Measurements from ENCODE around the gene SHB. TPM values are rescaled to one million over a fixed set of nuclear protein-coding genes. Genes with fewer than 3 reads are reported as not detected.
A peak's percentile ranks its signal among the peaks of the same experiment; 100 is the strongest.

The SHB gene
- total RNA-seq, 1 experiment from 2014 or later = 12.2 TPM

DNA sequence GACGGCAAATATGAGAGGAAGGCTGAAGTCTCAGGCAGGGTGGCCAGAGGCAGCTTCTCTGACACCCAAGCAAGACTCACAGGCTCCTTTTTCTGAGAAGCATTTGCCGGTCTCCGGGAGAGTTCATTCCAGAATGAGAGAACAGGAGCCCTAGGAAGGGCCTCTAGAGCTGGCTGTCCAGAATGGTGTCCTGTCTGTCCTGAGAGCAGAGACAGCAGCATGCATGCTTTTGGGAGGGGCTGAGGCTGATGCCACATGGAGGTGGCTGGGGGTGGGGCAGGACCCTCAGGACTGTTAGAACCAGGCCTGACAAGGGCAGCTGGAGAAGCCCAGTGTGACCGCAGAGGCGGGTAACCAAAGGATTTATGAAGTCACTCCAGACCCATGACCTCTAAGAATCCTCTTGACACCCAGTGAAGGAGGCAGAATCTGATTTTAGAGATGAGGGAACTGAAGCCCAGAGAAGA lies 60.0 kb downstream of the SHB start (continued):
- TF ChIP-seq ZNF138 (CRISPR knock-in tag; conservative IDR thresholded peaks at IDR 0.05) (no peak), ZNF416 (CRISPR knock-in tag; IDR thresholded peaks at IDR 0.05) (no peak)
- TF ChIP-seq, protein P1, sequence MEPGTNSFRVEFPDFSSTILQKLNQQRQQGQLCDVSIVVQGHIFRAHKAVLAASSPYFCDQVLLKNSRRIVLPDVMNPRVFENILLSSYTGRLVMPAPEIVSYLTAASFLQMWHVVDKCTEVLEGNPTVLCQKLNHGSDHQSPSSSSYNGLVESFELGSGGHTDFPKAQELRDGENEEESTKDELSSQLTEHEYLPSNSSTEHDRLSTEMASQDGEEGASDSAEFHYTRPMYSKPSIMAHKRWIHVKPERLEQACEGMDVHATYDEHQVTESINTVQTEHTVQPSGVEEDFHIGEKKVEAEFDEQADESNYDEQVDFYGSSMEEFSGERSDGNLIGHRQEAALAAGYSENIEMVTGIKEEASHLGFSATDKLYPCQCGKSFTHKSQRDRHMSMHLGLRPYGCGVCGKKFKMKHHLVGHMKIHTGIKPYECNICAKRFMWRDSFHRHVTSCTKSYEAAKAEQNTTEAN (CRISPR knock-in tag; IDR thresholded peaks at IDR 0.05) = no peak

DNA sequence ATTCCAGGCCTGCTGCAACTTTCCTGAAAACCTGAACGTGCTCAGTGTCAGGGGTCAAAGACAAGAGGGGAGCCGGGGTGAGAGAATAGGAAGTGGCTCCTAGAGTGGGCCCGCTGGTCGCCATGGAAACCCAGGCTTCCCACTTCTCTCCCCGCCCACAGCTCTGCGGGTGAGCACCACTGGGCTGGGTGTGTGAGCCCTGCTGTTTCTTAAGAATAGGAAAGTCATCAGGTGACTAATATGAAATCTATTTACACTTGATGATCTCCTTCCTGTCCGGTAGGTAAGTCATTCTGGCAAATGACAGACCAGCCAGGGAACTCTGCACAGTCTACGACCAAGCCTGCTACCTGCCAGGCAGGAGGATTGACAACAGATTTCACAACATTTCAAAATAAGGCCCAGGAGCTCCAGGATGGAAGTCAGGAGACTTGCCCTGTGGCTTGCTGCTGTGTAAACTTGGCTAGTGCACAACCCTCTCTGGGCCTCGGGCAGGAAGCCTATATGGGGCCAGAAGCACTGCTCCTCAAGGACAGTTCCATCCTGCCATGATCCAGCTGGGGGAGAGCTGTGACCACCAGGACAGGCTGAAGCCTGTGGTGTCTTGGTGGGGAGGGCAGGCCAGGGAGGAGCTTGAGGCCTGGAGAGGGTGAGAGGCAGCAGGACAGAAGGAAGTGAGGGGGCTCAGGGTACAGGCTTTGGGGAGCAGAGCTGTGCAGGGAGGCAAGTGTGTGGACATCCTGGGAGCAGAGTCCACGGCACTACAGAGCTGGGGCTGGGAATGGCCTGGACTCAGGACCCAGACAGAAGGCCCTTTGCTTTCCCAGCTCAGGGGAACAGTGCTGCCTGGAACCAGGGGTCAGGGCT lies 60.6 kb downstream of the SHB start:
- ChIA-PET CTCF (interaction anchor here (0.9 to 2.4 kb wide), 7 partner anchors 9 to 95 kb away, joined by 3 to 12 read pairs (median 6); no protein-coding TSS in a partner anchor), POLR2A (interaction anchor here (1.2 kb wide), 1 partner anchor 9 kb away, joined by 5 read pairs; no protein-coding TSS in a partner anchor)
- H3K9me3 Mint-ChIP-seq = no peaks in the 10 kb centered on the region
- peak overlapping the region; percentile 95 for H3K27ac Mint-ChIP-seq
- H3K27me3 Mint-ChIP-seq (ENCODE audit: low read depth) = no peaks in the 10 kb centered on the region
- H3K36me3 Mint-ChIP-seq = no peaks in the 10 kb centered on the region
- H3K4me3 Mint-ChIP-seq = 0 out of 2 replicates have a peak overlapping the region, but pooled peaks have one; percentile 0
- peaks cover 45% of the 10 kb centered on the region for H3K4me1 Mint-ChIP-seq
- ATAC-seq (peak; percentile 40), DNase-seq (ENCODE audit: low spot score) (peak; percentile 34)
- TF ChIP-seq, protein P2, sequence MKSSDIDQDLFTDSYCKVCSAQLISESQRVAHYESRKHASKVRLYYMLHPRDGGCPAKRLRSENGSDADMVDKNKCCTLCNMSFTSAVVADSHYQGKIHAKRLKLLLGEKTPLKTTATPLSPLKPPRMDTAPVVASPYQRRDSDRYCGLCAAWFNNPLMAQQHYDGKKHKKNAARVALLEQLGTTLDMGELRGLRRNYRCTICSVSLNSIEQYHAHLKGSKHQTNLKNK (CRISPR knock-in tag; IDR thresholded peaks at IDR 0.05) = no peak
- TF ChIP-seq ZNF423 (CRISPR knock-in tag; IDR thresholded peaks at IDR 0.05) (no peak), SP1 (CRISPR knock-in tag; conservative IDR thresholded peaks at IDR 0.05) (no peak), ZNF121 (CRISPR knock-in tag; IDR thresholded peaks at IDR 0.05) (peak; percentile 50; the same call in 1 of the 2 replicates), PRRX2 (CRISPR knock-in tag; IDR thresholded peaks at IDR 0.05) (no peak), ZNF317 (CRISPR knock-in tag; IDR thresholded peaks at IDR 0.05; ENCODE audit: borderline replicate concordance, low read depth) (0 out of 2 replicates have a peak, but pooled peaks have one; percentile 36), TCF7 (CRISPR knock-in tag; IDR thresholded peaks at IDR 0.05; ENCODE audit: low read depth) (no peak), NR2C2 (CRISPR knock-in tag; IDR thresholded peaks at IDR 0.05) (no peak), ZNF138 (CRISPR knock-in tag; conservative IDR thresholded peaks at IDR 0.05) (no peak), GABPB1 (CRISPR knock-in tag; IDR thresholded peaks at IDR 0.05) (peak; percentile 41; the same call in 1 of the 2 replicates), MYBL2 (CRISPR knock-in tag; IDR thresholded peaks at IDR 0.05) (no peak), ZNF263 (CRISPR knock-in tag; IDR thresholded peaks at IDR 0.05; ENCODE audit: low read depth) (no peak), TEAD1 (CRISPR knock-in tag; IDR thresholded peaks at IDR 0.05) (no peak), RELA (CRISPR knock-in tag; IDR thresholded peaks at IDR 0.05; ENCODE audit: borderline replicate concordance) (no peak)
- TF ChIP-seq, protein P1 (CRISPR knock-in tag; IDR thresholded peaks at IDR 0.05) = no peak
- TF ChIP-seq, protein P3, sequence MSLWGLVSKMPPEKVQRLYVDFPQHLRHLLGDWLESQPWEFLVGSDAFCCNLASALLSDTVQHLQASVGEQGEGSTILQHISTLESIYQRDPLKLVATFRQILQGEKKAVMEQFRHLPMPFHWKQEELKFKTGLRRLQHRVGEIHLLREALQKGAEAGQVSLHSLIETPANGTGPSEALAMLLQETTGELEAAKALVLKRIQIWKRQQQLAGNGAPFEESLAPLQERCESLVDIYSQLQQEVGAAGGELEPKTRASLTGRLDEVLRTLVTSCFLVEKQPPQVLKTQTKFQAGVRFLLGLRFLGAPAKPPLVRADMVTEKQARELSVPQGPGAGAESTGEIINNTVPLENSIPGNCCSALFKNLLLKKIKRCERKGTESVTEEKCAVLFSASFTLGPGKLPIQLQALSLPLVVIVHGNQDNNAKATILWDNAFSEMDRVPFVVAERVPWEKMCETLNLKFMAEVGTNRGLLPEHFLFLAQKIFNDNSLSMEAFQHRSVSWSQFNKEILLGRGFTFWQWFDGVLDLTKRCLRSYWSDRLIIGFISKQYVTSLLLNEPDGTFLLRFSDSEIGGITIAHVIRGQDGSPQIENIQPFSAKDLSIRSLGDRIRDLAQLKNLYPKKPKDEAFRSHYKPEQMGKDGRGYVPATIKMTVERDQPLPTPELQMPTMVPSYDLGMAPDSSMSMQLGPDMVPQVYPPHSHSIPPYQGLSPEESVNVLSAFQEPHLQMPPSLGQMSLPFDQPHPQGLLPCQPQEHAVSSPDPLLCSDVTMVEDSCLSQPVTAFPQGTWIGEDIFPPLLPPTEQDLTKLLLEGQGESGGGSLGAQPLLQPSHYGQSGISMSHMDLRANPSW (CRISPR knock-in tag; conservative IDR thresholded peaks at IDR 0.05; ENCODE audit: low read depth) = no peak
- TF ChIP-seq, protein P4, sequence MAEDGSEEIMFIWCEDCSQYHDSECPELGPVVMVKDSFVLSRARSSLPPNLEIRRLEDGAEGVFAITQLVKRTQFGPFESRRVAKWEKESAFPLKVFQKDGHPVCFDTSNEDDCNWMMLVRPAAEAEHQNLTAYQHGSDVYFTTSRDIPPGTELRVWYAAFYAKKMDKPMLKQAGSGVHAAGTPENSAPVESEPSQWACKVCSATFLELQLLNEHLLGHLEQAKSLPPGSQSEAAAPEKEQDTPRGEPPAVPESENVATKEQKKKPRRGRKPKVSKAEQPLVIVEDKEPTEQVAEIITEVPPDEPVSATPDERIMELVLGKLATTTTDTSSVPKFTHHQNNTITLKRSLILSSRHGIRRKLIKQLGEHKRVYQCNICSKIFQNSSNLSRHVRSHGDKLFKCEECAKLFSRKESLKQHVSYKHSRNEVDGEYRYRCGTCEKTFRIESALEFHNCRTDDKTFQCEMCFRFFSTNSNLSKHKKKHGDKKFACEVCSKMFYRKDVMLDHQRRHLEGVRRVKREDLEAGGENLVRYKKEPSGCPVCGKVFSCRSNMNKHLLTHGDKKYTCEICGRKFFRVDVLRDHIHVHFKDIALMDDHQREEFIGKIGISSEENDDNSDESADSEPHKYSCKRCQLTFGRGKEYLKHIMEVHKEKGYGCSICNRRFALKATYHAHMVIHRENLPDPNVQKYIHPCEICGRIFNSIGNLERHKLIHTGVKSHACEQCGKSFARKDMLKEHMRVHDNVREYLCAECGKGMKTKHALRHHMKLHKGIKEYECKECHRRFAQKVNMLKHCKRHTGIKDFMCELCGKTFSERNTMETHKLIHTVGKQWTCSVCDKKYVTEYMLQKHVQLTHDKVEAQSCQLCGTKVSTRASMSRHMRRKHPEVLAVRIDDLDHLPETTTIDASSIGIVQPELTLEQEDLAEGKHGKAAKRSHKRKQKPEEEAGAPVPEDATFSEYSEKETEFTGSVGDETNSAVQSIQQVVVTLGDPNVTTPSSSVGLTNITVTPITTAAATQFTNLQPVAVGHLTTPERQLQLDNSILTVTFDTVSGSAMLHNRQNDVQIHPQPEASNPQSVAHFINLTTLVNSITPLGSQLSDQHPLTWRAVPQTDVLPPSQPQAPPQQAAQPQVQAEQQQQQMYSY (CRISPR knock-in tag; IDR thresholded peaks at IDR 0.05) = no peak
- TF ChIP-seq, protein P5, sequence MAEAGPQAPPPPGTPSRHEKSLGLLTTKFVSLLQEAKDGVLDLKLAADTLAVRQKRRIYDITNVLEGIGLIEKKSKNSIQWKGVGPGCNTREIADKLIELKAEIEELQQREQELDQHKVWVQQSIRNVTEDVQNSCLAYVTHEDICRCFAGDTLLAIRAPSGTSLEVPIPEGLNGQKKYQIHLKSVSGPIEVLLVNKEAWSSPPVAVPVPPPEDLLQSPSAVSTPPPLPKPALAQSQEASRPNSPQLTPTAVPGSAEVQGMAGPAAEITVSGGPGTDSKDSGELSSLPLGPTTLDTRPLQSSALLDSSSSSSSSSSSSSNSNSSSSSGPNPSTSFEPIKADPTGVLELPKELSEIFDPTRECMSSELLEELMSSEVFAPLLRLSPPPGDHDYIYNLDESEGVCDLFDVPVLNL (CRISPR knock-in tag; IDR thresholded peaks at IDR 0.05; ENCODE audit: borderline replicate concordance, low read depth) = no peak
- TF ChIP-seq, protein P6, sequence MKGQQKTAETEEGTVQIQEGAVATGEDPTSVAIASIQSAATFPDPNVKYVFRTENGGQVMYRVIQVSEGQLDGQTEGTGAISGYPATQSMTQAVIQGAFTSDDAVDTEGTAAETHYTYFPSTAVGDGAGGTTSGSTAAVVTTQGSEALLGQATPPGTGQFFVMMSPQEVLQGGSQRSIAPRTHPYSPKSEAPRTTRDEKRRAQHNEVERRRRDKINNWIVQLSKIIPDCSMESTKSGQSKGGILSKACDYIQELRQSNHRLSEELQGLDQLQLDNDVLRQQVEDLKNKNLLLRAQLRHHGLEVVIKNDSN (CRISPR knock-in tag; IDR thresholded peaks at IDR 0.05) = no peak
- TF ChIP-seq, protein P7, sequence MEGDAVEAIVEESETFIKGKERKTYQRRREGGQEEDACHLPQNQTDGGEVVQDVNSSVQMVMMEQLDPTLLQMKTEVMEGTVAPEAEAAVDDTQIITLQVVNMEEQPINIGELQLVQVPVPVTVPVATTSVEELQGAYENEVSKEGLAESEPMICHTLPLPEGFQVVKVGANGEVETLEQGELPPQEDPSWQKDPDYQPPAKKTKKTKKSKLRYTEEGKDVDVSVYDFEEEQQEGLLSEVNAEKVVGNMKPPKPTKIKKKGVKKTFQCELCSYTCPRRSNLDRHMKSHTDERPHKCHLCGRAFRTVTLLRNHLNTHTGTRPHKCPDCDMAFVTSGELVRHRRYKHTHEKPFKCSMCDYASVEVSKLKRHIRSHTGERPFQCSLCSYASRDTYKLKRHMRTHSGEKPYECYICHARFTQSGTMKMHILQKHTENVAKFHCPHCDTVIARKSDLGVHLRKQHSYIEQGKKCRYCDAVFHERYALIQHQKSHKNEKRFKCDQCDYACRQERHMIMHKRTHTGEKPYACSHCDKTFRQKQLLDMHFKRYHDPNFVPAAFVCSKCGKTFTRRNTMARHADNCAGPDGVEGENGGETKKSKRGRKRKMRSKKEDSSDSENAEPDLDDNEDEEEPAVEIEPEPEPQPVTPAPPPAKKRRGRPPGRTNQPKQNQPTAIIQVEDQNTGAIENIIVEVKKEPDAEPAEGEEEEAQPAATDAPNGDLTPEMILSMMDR (IDR thresholded peaks at IDR 0.05) = no peak

All from WTC11 (cell line).